HG03521 (cell line): Measurements from ENCODE around the gene C1QC.
"Not testable (repeated sequence)": the region's sequence is repeated elsewhere in the genome, so short reads cannot be mapped to it uniquely, and the experiment has no call there.

Source experiments
- ATAC-seq: cut with Tn5 transposase; IDR thresholded peaks from one replicate; pipeline ENCODE4 v1.9.1; 2021; ENCODE audit warnings: mild to moderate bottlenecking, moderate library complexity; ENCODE audit not compliant: unreplicated experiment

C1QC gene

GRCh38 chr1:22645931-22646330 lies 2.5 kb downstream of the C1QC start:
- ATAC-seq = no peak

- ATAC-seq = no peak
Observed at GRCh38 chr1:22646384-22646783, 3.0 kb downstream of the C1QC start.

- ATAC-seq = no peak
Observed at GRCh38 chr1:22650089-22650693, 6.8 kb downstream of the C1QC start.

GRCh38 chr1:22651941-22652856 lies 8.8 kb downstream of the C1QC start:
- ATAC-seq = no peak

GRCh38 chr1:22652881-22653316 lies 9.5 kb downstream of the C1QC start, which contains the start of gene C1QB:
TSS of gene C1QB (plus strand) at chr1:22653236. CDS start at chr1:22659463, 6,227 bp downstream.
- no peak for ATAC-seq

DNA sequence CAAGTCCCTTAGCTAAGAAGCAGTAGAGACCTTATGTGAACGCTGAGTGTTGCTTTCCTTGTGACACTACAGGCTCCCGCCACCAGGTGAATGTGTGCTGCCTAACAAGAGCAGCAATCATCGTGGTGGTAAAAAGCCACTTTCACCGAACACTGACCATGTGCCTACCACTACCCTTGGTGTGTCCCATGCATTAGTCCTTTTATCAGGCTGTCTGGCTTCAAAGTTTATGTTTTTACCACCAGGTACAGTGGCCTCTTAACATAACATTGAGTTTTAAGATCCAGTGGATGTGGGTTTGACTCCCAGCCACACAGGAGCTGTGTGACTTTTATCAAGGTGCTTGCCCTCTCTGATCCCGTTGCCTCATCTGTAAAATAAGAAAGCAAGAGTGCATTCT lies 11.3 kb downstream of the C1QC start:
- ATAC-seq = no peak

DNA sequence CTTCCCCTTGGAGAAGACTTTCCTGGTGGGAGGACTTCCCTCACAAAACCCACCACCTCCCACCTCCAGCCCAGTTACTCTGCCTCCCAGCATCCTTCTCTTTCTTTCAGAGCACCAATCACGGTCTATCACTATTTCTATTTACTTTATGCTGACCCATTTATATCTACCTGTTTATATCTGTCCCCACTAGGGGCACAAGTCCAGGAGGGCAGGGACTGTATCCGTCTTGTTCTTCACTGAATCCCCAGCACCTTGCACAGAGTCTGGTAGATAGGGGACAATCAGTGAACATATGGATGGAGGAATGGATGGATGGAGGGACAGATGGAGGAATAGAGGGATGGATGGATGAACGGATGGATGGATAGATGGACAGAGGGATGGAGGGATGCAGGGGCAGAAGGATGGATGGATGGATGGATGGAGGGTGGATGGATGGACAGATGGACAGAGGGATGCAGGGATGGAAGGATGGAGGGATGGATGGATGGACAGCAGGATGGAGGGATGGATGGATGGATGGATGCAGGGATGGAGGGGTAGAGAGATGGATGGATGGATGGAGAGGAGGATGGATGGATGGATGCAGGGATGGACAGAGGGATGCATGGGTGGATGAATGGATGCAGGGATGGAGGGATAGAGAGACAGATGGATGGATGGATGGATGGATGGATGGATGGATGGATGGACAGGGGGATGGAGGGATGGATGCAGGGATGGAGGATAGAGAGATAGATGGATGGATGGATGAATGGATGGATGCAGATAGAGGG lies 15.1 kb downstream of the C1QC start:
- ATAC-seq = no peak

GRCh38 chr1:22660716-22661241 lies 17.3 kb downstream of the C1QC start:
- no peak for ATAC-seq

- no peak for ATAC-seq
Observed at GRCh38 chr1:22661880-22662279, 18.4 kb downstream of the C1QC start.

DNA sequence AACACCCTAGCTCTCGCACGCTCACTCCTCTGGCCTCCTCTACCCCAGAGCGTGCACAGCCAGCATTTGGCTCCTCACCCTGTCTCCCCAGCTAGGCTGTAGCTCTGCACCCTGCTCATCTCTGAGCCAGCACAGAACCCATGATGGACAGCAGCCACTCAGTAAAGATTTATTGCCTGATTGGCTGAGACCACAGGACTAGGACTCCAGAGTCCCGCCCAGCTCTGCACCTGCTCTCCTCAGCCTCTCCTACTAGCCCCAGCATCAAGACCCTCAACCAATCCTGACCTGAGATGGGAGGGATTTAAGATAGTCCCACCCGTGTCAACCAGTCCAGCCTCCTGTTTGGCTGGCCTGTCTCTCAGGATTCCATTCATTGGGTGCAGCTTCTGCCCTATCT lies 18.9 kb downstream of the C1QC start:
- no peak for ATAC-seq

GRCh38 chr1:22662986-22663408 lies 19.6 kb downstream of the C1QC start:
- ATAC-seq = no peak

DNA sequence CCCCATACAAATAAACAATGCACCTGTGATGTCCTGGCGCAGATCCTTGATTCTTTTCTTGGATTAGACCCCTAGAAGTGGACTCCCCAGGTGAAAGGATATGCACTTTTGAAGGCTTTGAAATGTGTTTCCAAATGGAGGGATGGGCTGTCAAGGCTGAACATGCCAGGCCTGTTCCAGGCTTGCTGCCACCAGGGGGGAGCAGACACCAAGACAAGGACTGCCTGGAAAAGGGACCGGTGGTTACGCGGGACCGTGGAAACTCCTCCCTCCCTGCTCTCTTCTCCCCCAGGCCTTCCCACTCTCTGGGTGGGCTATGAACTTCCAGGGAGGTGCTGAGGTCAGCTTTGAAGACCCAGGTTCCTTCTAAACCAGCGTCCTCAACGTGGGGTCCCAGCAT lies 22.3 kb downstream of the C1QC start:
- ATAC-seq = no peak

- ATAC-seq = no peak
Observed at GRCh38 chr1:22666412-22666811, 23.0 kb downstream of the C1QC start.

DNA sequence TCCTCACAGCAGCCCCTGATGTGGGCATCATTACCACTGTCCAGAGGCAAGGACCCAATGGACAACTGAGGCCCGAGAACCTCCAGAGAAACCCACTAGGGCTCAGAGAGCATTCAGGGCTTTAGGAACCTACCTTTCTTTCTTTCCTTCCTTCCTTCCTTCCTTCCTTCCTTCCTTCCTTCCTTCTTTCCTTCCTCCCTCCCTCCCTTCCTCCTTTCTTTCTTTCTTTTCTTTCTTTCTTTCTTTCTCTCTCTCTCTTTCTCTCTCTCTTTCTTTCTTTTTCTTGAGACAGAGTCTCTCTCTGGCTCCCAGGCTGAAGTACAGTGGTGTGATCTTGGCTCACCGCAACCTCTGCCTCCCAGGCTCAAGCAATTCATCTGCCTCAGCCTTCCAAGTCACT lies 25.4 kb downstream of the C1QC start:
- ATAC-seq = not testable (repeated sequence)

DNA sequence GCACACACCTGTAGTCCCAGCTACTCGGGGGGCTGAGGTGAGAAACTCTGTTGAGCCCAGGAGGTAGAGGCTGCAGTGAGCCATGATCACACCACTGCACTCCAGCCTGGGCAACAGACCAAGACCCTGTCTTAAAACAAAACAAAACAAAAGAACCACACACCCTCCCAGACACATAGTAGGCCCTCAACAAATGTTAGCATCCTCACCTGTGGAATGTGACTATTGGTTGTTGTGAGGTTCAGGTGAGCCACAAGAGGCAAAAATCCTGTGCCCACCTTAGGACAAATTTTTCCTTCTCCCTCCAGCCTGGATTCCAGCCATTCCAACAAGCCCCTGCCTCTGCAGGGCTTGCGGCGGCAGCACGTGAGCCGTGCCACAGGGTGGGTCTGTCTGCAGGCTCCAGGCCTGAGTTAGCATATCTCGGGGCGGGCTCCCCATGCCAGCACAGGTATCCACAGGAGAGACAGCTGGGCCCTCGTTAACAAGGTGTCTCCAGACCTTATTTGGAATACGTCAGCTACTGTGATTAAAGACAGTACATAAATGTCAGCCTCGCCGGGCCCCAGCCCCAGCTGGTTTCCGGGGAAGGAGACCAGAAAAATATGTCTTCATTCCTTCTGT lies 27.0 kb downstream of the C1QC start:
- no peak for ATAC-seq

DNA sequence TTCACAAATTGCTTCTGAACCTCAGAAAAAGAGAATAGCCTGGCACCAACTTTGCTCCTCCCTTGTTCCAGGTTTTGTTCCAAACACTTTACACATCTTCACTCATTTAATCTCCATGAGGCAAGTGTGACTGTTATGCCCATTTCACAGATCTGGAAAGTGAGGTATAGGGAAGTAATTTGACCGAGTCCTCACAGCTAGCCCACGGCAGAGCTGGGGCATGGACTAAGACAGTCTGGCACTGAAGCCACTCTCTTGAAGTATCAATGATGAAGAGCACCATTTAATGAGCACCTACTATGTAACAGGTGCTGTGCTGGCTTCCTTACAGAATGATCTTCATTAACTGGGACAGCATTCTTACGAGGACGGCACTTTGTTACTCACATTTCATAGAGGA lies 28.6 kb downstream of the C1QC start:
- ATAC-seq = no peak

GRCh38 chr1:22673486-22674409 lies 30.3 kb downstream of the C1QC start:
- ATAC-seq = no peak

GRCh38 chr1:22674410-22674749 lies 30.9 kb downstream of the C1QC start:
- no peak for ATAC-seq

GRCh38 chr1:22676151-22676550 lies 32.7 kb downstream of the C1QC start:
- ATAC-seq = not testable (repeated sequence)
